ENCODE data around the gene CTNND2.

The CTNND2 gene

DNA sequence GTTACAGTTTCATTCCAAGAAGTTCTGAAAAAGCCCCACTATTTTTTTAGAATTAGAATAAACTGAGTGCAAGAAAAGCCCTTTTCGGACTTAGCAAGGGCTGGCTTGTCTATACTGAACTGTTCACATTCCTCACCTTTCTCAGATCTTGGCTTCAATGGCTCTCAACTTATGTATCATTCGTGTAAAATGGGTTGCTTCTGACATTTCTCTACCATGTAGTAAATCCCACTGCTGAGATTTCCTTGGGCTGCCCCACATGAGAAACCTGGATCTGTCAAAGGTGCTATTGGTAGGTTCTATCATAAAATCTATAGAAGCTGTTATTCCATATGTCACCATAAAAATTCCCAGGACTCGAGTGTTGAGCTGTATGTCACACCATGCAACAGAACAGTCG is 454.3 kb downstream of the CTNND2 start:
- H3K36me3 ChIP-seq (ENCODE audit: control insufficient read depth in 1 of 2, insufficient read depth in 2 of 2, low read length in 2 of 2) = no peaks in the 10 kb centered on the region
- H3K4me2 ChIP-seq (ENCODE audit: low read length) = no peak overlapping the region
- no peak overlapping the region for H4K8ac ChIP-seq (ENCODE audit: low read depth, low read length)
- no peak overlapping the region for H3K14ac ChIP-seq (ENCODE audit: low read length)
- H3K4me3 ChIP-seq (ENCODE audit: low read depth, low read length) = no peak overlapping the region
- H2AK5ac ChIP-seq (ENCODE audit: low read length) = no peak overlapping the region
- H3K9ac ChIP-seq (ENCODE audit: low read length) = no peak overlapping the region
- WGBS (ENCODE audit: extremely low coverage, insufficient coverage, insufficient read length) = no CpG with 5 or more reads among the region's 4 CpGs
- no peak overlapping the region for H3K4ac ChIP-seq (ENCODE audit: low read depth, low read length)
- H2AFZ ChIP-seq (ENCODE audit: insufficient read depth, low read length, poor library complexity) = no peak overlapping the region
- no peak overlapping the region for H3K23ac ChIP-seq (ENCODE audit: low read length)
- H2BK5ac ChIP-seq (ENCODE audit: low read depth, low read length, poor library complexity) = no peak overlapping the region
- no peak overlapping the region for H2BK120ac ChIP-seq (ENCODE audit: insufficient read depth, low read length, poor library complexity)
- no peak overlapping the region for H2BK12ac ChIP-seq (ENCODE audit: low read length)
- H3K27me3 ChIP-seq (ENCODE audit: insufficient read depth, low read length) = no peaks in the 10 kb centered on the region
- H3K79me2 ChIP-seq (ENCODE audit: control insufficient read depth, insufficient read depth, low read length, poor library complexity) = no peaks in the 10 kb centered on the region
- H3K79me1 ChIP-seq (ENCODE audit: low read length) = no peaks in the 10 kb centered on the region
- H4K12ac ChIP-seq (ENCODE audit: low read depth, low read length) = no peak overlapping the region
- H3K18ac ChIP-seq (ENCODE audit: low read length) = no peak overlapping the region
- H3K9me3 ChIP-seq (ENCODE audit: insufficient read depth, low read depth, low read length) = no peaks in the 10 kb centered on the region
- H4K91ac ChIP-seq (ENCODE audit: low read depth, low read length) = no peak overlapping the region
- no peaks in the 10 kb centered on the region for H3K4me1 ChIP-seq (ENCODE audit: control insufficient read depth in 1 of 2, insufficient read depth in 2 of 2, low read length in 2 of 2)
- no peak overlapping the region for H3K27ac ChIP-seq (ENCODE audit: low read depth, low read length)
- no peak for DNase-seq

DNA sequence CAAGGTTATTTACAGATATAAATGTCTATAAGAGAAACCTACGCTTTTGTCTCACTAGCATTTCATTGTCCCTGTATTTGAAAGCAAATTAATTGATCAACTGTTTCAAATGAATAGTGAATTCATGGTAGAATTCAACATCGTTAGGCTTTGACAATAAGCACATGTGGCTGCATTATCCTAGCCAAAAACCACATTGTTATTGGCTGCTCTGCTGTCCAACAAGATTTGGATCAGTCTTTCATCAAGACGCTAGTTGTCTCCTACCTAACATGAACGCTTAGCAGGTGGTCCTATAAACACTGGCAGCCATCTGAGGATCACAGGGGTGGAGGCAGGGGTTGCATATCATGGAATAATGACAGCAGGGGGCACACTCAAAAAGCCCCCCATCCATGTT is 455.0 kb downstream of the CTNND2 start:
- H2BK120ac ChIP-seq (ENCODE audit: insufficient read depth, low read length, poor library complexity) = no peak overlapping the region
- H3K4me1 ChIP-seq (ENCODE audit: control insufficient read depth in 1 of 2, insufficient read depth in 2 of 2, low read length in 2 of 2) = no peaks in the 10 kb centered on the region
- no peak for DNase-seq
- H4K12ac ChIP-seq (ENCODE audit: low read depth, low read length) = no peak overlapping the region
- H3K23ac ChIP-seq (ENCODE audit: low read length) = no peak overlapping the region
- no peaks in the 10 kb centered on the region for H3K36me3 ChIP-seq (ENCODE audit: control insufficient read depth in 1 of 2, insufficient read depth in 2 of 2, low read length in 2 of 2)
- no peak overlapping the region for H3K14ac ChIP-seq (ENCODE audit: low read length)
- no peaks in the 10 kb centered on the region for H3K27me3 ChIP-seq (ENCODE audit: insufficient read depth, low read length)
- no peak overlapping the region for H2AFZ ChIP-seq (ENCODE audit: insufficient read depth, low read length, poor library complexity)
- no peak overlapping the region for H3K9ac ChIP-seq (ENCODE audit: low read length)
- no peak overlapping the region for H3K18ac ChIP-seq (ENCODE audit: low read length)
- no peak overlapping the region for H3K27ac ChIP-seq (ENCODE audit: low read depth, low read length)
- no peak overlapping the region for H3K4me2 ChIP-seq (ENCODE audit: low read length)
- H3K79me1 ChIP-seq (ENCODE audit: low read length) = no peaks in the 10 kb centered on the region
- H2AK5ac ChIP-seq (ENCODE audit: low read length) = no peak overlapping the region
- H3K4ac ChIP-seq (ENCODE audit: low read depth, low read length) = no peak overlapping the region
- H3K4me3 ChIP-seq (ENCODE audit: low read depth, low read length) = no peak overlapping the region
- H2BK5ac ChIP-seq (ENCODE audit: low read depth, low read length, poor library complexity) = no peak overlapping the region
- no CpG with 5 or more reads among the region's 4 CpGs for WGBS (ENCODE audit: extremely low coverage, insufficient coverage, insufficient read length)
- no peak overlapping the region for H4K91ac ChIP-seq (ENCODE audit: low read depth, low read length)
- no peaks in the 10 kb centered on the region for H3K9me3 ChIP-seq (ENCODE audit: insufficient read depth, low read depth, low read length)
- H2BK12ac ChIP-seq (ENCODE audit: low read length) = no peak overlapping the region
- H3K79me2 ChIP-seq (ENCODE audit: control insufficient read depth, insufficient read depth, low read length, poor library complexity) = no peaks in the 10 kb centered on the region
- H4K8ac ChIP-seq (ENCODE audit: low read depth, low read length) = no peak overlapping the region

DNA sequence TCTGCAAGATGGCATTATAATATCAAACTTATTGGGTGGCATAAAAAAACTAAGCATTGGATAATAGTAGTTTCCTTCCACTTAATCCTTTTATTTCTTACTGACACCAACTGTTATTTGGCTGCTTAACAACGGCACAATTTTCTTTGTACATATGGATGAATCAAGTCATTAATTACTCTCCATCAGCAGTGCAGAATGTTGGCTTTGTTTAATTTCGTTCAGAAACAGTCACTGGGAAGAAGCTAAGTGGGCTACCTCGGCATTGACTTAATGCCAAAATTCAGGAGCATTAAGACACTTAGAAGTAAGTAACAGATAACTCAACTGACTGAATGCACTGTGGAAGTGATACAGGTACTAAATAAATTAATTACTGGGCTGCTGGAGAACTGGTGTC is 460.4 kb downstream of the CTNND2 start:
- H2AFZ ChIP-seq (ENCODE audit: insufficient read depth, low read length, poor library complexity) = no peak overlapping the region
- H3K23ac ChIP-seq (ENCODE audit: low read length) = no peak overlapping the region
- no peaks in the 10 kb centered on the region for H3K36me3 ChIP-seq (ENCODE audit: control insufficient read depth in 1 of 2, insufficient read depth in 2 of 2, low read length in 2 of 2)
- H3K9ac ChIP-seq (ENCODE audit: low read length) = no peak overlapping the region
- no peak overlapping the region for H2BK120ac ChIP-seq (ENCODE audit: insufficient read depth, low read length, poor library complexity)
- no peak overlapping the region for H3K27ac ChIP-seq (ENCODE audit: low read depth, low read length)
- no peak overlapping the region for H3K4me3 ChIP-seq (ENCODE audit: low read depth, low read length)
- H3K14ac ChIP-seq (ENCODE audit: low read length) = no peak overlapping the region
- no peak overlapping the region for H2AK5ac ChIP-seq (ENCODE audit: low read length)
- H3K79me1 ChIP-seq (ENCODE audit: low read length) = no peaks in the 10 kb centered on the region
- no peaks in the 10 kb centered on the region for H3K4me1 ChIP-seq (ENCODE audit: control insufficient read depth in 1 of 2, insufficient read depth in 2 of 2, low read length in 2 of 2)
- no peak overlapping the region for H4K91ac ChIP-seq (ENCODE audit: low read depth, low read length)
- no peak overlapping the region for H4K12ac ChIP-seq (ENCODE audit: low read depth, low read length)
- no peak overlapping the region for H4K8ac ChIP-seq (ENCODE audit: low read depth, low read length)
- no peak overlapping the region for H2BK5ac ChIP-seq (ENCODE audit: low read depth, low read length, poor library complexity)
- H3K9me3 ChIP-seq (ENCODE audit: insufficient read depth, low read depth, low read length) = no peaks in the 10 kb centered on the region
- no CpG with 5 or more reads among the region's 3 CpGs for WGBS (ENCODE audit: extremely low coverage, insufficient coverage, insufficient read length)
- no peaks in the 10 kb centered on the region for H3K27me3 ChIP-seq (ENCODE audit: insufficient read depth, low read length)
- no peak for DNase-seq
- no peak overlapping the region for H3K18ac ChIP-seq (ENCODE audit: low read length)
- no peak overlapping the region for H2BK12ac ChIP-seq (ENCODE audit: low read length)
- H3K79me2 ChIP-seq (ENCODE audit: control insufficient read depth, insufficient read depth, low read length, poor library complexity) = no peaks in the 10 kb centered on the region
- H3K4me2 ChIP-seq (ENCODE audit: low read length) = no peak overlapping the region
- no peak overlapping the region for H3K4ac ChIP-seq (ENCODE audit: low read depth, low read length)

DNA sequence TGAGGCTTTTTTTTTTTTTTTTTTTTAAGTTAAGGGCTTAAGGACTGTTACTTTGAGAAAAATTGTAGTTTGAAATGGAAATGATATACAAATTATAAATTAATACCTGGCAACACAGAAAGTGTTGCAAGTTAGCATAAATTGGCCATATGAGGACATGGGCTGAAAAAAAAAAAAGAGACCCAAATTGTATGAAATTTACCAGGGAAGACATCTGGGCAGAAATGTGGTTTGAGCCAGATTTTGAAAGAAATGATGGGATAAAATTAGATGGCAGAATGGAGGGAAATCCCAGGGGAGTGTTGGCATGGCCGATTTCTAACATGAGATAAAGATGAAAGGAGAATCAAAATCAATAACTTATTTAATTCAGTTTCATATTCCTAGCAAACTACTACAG is 472.1 kb downstream of the CTNND2 start:
- no peak overlapping the region for H4K8ac ChIP-seq (ENCODE audit: low read depth, low read length)
- H3K27ac ChIP-seq (ENCODE audit: low read depth, low read length) = no peak overlapping the region
- no CpG with 5 or more reads among the region's 1 CpG for WGBS (ENCODE audit: extremely low coverage, insufficient coverage, insufficient read length)
- H3K4me2 ChIP-seq (ENCODE audit: low read length) = no peak overlapping the region
- H3K79me2 ChIP-seq (ENCODE audit: control insufficient read depth, insufficient read depth, low read length, poor library complexity) = no peaks in the 10 kb centered on the region
- H3K18ac ChIP-seq (ENCODE audit: low read length) = no peak overlapping the region
- H2BK12ac ChIP-seq (ENCODE audit: low read length) = no peak overlapping the region
- H3K4me1 ChIP-seq (ENCODE audit: control insufficient read depth in 1 of 2, insufficient read depth in 2 of 2, low read length in 2 of 2) = no peaks in the 10 kb centered on the region
- H3K9ac ChIP-seq (ENCODE audit: low read length) = no peak overlapping the region
- H4K12ac ChIP-seq (ENCODE audit: low read depth, low read length) = no peak overlapping the region
- H3K4ac ChIP-seq (ENCODE audit: low read depth, low read length) = no peak overlapping the region
- H3K36me3 ChIP-seq (ENCODE audit: control insufficient read depth in 1 of 2, insufficient read depth in 2 of 2, low read length in 2 of 2) = no peaks in the 10 kb centered on the region
- H2BK5ac ChIP-seq (ENCODE audit: low read depth, low read length, poor library complexity) = no peak overlapping the region
- H3K27me3 ChIP-seq (ENCODE audit: insufficient read depth, low read length) = no peaks in the 10 kb centered on the region
- no peak overlapping the region for H4K91ac ChIP-seq (ENCODE audit: low read depth, low read length)
- no peaks in the 10 kb centered on the region for H3K79me1 ChIP-seq (ENCODE audit: low read length)
- DNase-seq = no peak
- H2AK5ac ChIP-seq (ENCODE audit: low read length) = no peak overlapping the region
- H2AFZ ChIP-seq (ENCODE audit: insufficient read depth, low read length, poor library complexity) = no peak overlapping the region
- no peak overlapping the region for H3K23ac ChIP-seq (ENCODE audit: low read length)
- no peak overlapping the region for H2BK120ac ChIP-seq (ENCODE audit: insufficient read depth, low read length, poor library complexity)
- no peaks in the 10 kb centered on the region for H3K9me3 ChIP-seq (ENCODE audit: insufficient read depth, low read depth, low read length)
- no peak overlapping the region for H3K4me3 ChIP-seq (ENCODE audit: low read depth, low read length)
- no peak overlapping the region for H3K14ac ChIP-seq (ENCODE audit: low read length)
